Muscle layer of duodenum (tissue), 2 donors: ENCODE measurements around the gene TNP2.
A peak's percentile ranks its signal among the peaks of the same experiment; 100 is the strongest.
"Not testable (repeated sequence)": the region's sequence is repeated elsewhere in the genome, so short reads cannot be mapped to it uniquely, and the experiment has no call there.

Experiments used
- H3K27ac ChIP-seq: one replicate; pipeline ENCODE4 v1.7.0; 2013; ENCODE audit warnings: mild to moderate bottlenecking, low read length
- H3K27me3 ChIP-seq: one replicate; pipeline ENCODE4 v1.7.0; 2013; ENCODE audit warnings: low read depth, mild to moderate bottlenecking, control low read depth, low read length
- H3K36me3 ChIP-seq, 2 donors: one replicate each; pipeline ENCODE4 v1.7.0; 2013; ENCODE audit warnings: low read length in 2 of 2, control low read depth in 1 of 2, mild to moderate bottlenecking in 1 of 2; ENCODE audit not compliant: insufficient read depth in 2 of 2, control insufficient read depth in 1 of 2
- H3K4me1 ChIP-seq, 2 donors: one replicate each; pipeline ENCODE4 v1.7.0; 2013; ENCODE audit warnings: low read length in 2 of 2, mild to moderate bottlenecking in 2 of 2, control low read depth in 1 of 2, moderate library complexity in 1 of 2; ENCODE audit not compliant: insufficient read depth in 2 of 2, control insufficient read depth in 1 of 2
- H3K4me3 ChIP-seq, 2 donors: one replicate each; pipeline ENCODE4 v1.7.0; 2013; ENCODE audit warnings: low read length in 2 of 2, low read depth in 1 of 2, mild to moderate bottlenecking in 1 of 2
- H3K9me3 ChIP-seq, 2 donors: one replicate each; pipeline ENCODE4 v1.7.0; 2013; ENCODE audit warnings: low read length in 2 of 2, control low read depth in 1 of 2, mild to moderate bottlenecking in 1 of 2; ENCODE audit not compliant: control insufficient read depth in 1 of 2
- donor health status: healthy.

Gene TNP2

DNA sequence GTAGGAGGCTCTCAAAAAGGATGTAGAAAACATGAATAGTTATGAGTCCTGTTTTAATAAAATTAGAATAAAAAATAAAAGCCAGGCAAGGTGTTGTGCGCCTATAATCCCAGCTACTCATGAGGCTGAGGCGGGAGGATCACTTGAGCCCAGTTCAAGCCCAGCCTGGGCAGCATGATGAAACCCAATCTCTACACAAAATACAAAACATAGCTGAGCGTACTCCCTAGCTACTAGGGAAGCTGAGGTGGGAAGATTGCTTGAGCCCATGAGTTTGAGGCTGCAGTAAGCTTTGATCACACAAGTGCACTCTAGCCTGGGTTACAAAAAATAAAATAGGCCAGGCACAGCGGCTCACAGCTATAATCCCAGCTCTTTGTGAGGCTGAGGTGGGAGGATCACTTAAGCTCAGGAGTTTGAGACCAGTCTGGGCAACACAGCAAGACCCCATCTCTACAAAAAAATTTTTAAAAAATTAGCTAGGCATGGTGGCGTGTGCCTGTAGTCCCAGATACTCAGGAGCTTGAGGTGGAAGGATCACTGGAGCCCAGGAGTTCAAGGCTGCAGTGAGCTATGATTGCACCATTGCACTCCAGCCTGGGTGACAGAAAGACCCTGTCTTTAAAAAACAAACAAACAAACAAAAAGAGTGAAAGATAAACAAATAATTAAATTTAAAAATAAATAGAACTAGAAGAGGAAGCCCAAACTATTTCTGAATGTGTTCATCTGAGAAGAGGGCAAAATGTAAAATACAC lies 29.2 kb upstream of the TNP2 start:
- Histone ChIP-seq H3K27ac (no peak overlapping the region), H3K4me3 (no peak overlapping the region), H3K27me3 (no peaks in the 10 kb centered on the region), H3K4me1 (peaks cover 5 to 8% of the 10 kb centered on the region in 2 donors), H3K36me3 (no peaks in the 10 kb centered on the region), H3K9me3 (no peaks in the 10 kb centered on the region)

DNA sequence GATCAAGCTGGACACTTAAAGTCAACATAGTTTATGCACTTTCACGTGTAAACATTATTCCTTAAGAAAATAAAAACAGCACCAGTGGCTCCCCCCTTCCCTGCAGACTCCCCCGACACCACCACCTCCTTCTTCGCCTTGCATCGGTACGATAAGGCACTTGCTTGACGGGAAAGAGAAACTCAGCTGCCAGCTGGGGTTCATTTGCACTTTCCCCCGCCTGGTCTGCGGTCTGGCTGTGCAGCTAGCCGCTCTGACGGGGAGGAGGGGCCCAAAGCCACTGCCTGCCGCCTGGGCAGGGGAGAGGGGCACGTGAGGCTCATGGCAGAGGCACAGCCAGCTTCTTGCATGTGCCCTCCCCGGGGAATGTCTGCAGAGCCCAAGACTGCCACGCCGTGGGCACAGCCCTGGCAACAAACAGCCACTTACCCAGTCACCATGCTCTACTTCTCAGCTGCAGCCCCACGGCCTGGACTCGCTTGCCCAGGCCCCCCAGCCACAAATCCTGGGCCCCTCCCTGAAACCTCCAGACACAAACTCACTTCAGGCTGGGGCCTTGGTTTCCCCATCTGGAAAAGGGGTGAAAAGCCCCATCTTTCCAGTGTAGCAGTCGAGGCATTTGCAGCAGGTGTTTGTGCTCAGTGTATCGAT lies 28.5 kb upstream of the TNP2 start:
- H3K4me1 ChIP-seq: peaks cover 5 to 8% of the 10 kb centered on the region in 2 donors
- H3K27me3 ChIP-seq: no peaks in the 10 kb centered on the region
- H3K9me3 ChIP-seq: no peaks in the 10 kb centered on the region
- peak overlapping the region in 1 of 2 donors; percentile 51 for H3K4me3 ChIP-seq
- no peaks in the 10 kb centered on the region for H3K36me3 ChIP-seq
- H3K27ac ChIP-seq: no peak overlapping the region

DNA sequence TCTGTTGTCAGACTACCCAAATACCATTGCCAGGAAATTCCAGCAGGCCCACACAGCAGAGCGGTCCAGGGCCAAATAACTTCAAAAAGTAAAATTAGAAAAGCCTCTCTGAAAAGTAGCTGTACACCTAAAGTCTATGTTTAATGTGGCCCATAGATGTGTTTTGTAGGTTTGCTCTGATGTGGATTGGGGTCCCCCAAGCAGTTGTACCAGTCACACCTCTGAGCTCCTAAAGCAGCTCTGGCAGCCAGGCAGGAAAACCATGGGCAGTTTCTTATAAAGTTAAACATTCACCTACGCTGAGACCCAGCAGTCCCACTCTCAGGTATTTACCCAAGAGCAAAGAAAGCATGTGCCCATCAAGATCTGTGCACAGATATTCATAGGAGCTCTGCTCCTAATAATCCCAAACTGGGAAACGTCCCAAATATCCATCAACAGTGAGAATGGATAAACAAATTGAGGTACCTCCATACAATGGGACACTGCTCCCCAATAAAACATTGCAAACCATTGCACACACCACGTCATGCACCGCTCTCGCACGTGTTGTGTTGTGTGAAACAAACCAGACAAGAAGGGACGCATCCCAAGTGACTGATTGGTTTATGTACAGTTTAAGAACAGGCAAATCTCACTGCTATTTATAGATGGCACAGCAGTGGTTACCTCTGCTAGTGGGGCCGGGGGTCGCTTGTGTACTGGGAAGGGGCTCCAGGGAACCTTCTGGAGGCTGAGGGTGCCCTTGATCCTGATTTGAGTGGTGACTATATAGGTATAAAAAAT lies 27.8 kb upstream of the TNP2 start:
- no peaks in the 10 kb centered on the region for H3K9me3 ChIP-seq
- H3K4me1 ChIP-seq: peaks cover 5 to 8% of the 10 kb centered on the region in 2 donors
- peak overlapping the region in 1 of 2 donors; percentile 51 for H3K4me3 ChIP-seq
- H3K27ac ChIP-seq: no peak overlapping the region
- H3K27me3 ChIP-seq: no peaks in the 10 kb centered on the region
- H3K36me3 ChIP-seq: no peaks in the 10 kb centered on the region

DNA sequence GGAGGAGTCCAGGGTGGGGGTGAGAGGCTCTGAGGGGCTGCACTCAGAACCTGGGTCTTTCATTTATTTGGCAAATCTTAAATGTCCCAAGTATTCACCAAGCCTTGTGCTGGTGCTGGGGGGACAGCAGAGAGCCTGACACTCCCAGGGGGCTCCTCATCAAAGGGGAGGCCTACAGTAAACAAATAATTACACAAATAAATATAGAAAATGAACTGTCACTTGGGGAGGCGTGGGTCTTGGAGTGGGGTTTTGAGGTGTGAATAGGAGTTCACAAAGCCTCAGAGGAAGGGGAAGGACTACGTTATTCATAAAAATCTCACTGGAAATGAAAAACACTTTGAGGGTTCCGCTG lies 27.2 kb upstream of the TNP2 start:
- Histone ChIP-seq H3K36me3 (no peaks in the 10 kb centered on the region), H3K4me1 (peaks cover 5 to 8% of the 10 kb centered on the region in 2 donors), H3K27ac (no peak overlapping the region), H3K4me3 (no peak overlapping the region), H3K9me3 (no peaks in the 10 kb centered on the region), H3K27me3 (no peaks in the 10 kb centered on the region)

DNA sequence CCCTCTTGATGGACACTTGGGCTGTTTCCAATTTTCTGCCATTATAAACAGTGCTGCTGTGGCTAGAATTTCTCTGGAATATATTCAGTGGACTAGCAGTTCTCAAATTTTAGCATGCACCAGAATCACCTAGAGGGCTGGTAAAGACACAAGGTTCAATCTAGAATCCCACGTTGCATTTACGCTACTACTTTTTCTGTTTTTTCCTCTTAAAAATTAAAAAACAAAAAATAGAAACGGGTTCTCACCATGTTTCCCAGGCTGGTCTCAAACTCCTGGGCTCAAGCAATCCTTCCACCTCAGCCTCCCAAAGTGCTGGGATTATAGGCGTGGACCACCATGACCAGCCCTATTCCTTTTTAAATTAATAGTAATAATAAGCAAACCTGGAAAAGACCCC lies 26.5 kb upstream of the TNP2 start:
- Histone ChIP-seq H3K4me3 (no peak overlapping the region), H3K4me1 (peaks cover 5 to 8% of the 10 kb centered on the region in 2 donors), H3K27ac (no peak overlapping the region), H3K27me3 (no peaks in the 10 kb centered on the region), H3K36me3 (no peaks in the 10 kb centered on the region), H3K9me3 (no peaks in the 10 kb centered on the region)

DNA sequence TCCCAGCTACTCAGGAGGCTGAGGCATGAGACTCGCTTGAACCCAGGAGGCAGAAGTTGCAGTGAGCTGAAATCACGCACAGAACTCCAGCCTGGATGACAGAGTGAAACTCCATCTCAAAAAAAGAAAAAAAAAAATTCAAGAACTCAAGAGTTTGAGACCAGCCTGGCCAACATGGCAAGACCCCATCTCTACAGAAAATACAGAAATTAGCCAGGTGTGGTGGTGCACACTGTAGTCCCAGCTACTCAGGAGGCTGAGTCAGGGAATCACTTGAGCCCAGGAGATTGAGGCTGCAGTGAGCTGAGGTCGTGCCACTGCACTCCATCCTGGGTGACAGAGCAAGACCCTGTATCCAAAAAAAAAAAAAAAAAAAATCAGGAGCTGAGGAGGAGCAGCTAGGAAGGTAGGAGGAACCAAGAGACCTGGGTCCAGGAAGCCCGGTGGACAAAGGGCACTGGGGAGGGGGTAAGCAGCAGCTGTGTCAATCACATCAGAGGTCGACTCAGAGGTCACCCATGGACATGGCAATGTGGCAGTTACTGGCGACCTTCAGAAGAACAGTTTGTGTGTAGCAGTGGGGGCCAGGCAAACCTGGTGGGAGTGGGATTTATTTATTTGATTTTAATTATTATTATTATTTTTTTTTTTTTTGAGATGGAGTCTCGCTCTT lies 23.1 kb upstream of the TNP2 start:
- H3K27ac ChIP-seq: no peak overlapping the region
- no peaks in the 10 kb centered on the region for H3K9me3 ChIP-seq
- no peaks in the 10 kb centered on the region for H3K36me3 ChIP-seq
- H3K27me3 ChIP-seq: no peaks in the 10 kb centered on the region
- H3K4me1 ChIP-seq: peaks cover 5 to 7% of the 10 kb centered on the region in 2 donors
- no peak overlapping the region for H3K4me3 ChIP-seq

DNA sequence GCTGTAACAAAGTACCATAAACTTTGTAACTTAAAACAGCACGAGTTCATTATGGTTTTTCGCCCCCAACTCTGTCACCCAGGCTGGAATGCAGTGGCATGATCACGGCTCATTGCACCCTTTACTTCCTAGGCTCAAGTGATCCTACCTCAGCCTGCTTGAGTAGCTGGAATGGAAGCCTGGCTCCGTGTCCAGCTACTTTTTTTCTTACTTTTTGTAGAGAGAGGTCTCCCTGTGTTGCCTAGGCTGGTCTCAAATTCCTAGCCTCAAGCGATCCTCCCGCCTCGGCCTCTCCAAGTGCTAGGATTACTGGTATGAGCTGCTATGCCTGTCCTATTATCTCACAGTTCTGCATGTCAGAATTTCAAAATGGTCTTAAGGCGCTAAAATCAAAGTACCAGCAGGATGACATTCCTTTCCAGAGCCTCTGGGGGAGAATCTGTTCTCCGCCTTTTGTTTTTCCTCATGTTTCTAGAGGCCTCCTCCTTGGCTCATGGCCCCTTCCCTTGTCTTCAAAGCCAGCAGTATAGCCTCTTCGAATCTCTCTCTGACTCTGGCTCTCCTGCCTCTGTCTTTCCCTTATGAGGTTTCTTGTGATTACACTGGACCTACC lies 22.1 kb upstream of the TNP2 start:
- no peak overlapping the region for H3K27ac ChIP-seq
- H3K4me3 ChIP-seq: no peak overlapping the region
- H3K4me1 ChIP-seq: no peaks in the 10 kb centered on the region
- no peaks in the 10 kb centered on the region for H3K9me3 ChIP-seq
- no peaks in the 10 kb centered on the region for H3K36me3 ChIP-seq
- no peaks in the 10 kb centered on the region for H3K27me3 ChIP-seq

DNA sequence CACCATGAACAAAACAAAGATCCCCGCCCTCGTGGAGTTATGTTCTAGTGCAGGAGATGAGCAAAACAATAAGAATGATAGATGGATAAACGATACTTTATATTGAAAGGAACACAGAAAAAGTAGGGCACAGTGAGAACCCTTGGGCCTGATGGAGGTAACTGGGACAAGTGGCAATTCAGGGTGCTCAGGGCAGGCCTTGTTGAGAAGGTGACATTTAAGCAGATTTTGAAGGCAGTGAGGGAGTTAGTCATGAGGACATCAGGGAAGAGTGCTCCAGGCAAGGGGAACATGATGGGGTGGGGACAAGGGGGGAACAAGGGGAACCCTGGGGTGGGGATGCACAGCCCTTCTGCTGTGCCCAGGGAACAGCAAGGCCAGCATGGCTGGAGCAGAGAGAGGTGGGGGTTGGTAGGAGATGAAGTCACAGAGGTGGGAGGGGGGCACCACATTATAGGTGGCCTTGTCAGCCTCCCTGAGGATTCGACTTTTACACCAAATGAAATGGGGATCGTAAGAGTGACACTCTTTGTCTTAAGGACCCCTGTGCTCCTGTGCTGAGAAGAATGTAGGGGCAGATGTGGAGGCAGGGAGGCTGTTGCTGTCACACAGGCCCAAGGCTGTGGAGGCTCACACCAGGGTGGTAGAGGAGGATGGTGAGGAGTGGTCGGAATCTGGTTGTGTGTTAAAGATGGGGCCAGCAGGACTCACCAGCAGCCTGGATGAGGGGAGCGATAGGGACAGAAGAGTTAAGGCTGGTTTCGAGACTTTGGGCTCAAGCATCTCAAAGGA lies 21.2 kb upstream of the TNP2 start:
- Histone ChIP-seq H3K27ac (no peak overlapping the region), H3K27me3 (no peaks in the 10 kb centered on the region), H3K4me1 (no peaks in the 10 kb centered on the region), H3K9me3 (no peaks in the 10 kb centered on the region), H3K4me3 (no peak overlapping the region), H3K36me3 (no peaks in the 10 kb centered on the region)

DNA sequence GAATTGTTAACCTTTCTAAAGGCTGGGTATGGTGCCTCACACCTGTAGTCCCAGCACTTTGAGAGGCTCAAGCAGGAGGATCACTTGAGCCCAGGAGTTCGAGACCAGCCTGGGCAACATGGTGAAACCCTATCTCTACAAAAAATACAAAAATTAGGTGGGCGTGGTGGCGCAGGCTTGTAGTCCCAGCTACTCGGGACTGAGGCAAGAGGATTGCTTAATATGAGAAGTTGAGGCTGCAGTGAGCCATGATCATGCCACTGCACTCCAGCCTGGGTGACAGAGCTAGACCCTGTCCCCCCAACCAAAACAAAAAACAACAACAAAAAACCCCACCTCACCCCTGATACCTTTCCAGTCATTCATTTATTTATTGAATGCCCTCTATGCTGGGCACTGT lies 20.6 kb upstream of the TNP2 start:
- H3K4me1 ChIP-seq, H3K27ac ChIP-seq, H3K9me3 ChIP-seq, H3K27me3 ChIP-seq, H3K36me3 ChIP-seq, H3K4me3 ChIP-seq: not testable (repeated sequence)

DNA sequence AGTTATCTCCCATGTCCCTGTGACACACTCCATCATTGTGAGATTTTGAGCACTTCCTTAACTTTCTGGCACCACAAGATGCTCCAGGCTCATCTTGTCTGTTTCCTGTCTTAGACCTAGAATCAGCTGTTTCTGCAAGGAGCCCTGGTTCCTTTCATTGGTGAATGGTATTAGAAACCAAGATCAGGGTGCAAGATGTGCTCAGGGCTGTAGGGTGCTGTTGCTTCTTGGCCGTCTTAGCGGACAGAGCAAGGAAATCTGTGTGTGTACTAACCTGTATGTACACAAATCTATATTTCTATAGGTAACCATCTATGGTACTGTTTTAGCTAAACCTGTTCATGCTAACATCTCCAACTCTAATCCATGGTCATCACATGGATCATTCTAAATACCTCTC lies 20.1 kb upstream of the TNP2 start:
- Histone ChIP-seq H3K27me3 (no peaks in the 10 kb centered on the region), H3K27ac (no peak overlapping the region), H3K36me3 (no peaks in the 10 kb centered on the region), H3K9me3 (no peaks in the 10 kb centered on the region), H3K4me1 (no peaks in the 10 kb centered on the region), H3K4me3 (no peak overlapping the region)
